Right ventricle myocardium superior (tissue), 1 donor: ENCODE results near the gene CLDN6. TPM values are rescaled to one million over a fixed set of nuclear protein-coding genes. Genes with fewer than 3 reads are reported as not detected.
A peak's percentile ranks its signal among the peaks of the same experiment; 100 is the strongest.

Source experiments
- ATAC-seq: fragments of 200-7000 bp; cut with Tn5 transposase; one replicate; pipeline ENCODE4 v1.9.1; 2020; ENCODE audit warnings: mild to moderate bottlenecking; ENCODE audit not compliant: poor library complexity
- DNase-seq: peaks from one replicate; pipeline ENCODE4 v3.0.0-alpha.2; 2020
- intact Hi-C: fragments of 100-400 bp; cut with DNase I; formaldehyde crosslinking; loops from one replicate; pipeline ENCODE4 v1.11.2; 2022
- total RNA-seq: library from RNA; stranded (reverse); fragmentation: NEBNext Ultra II Directional; extraction: Animal tissue kit (Norgen Biotek cat#: 25700); gene quantifications from one replicate; pipeline ENCODE4 v1.2.1, GENCODE V29; 2021
- donor health status: DM: no; HTN: yes; CAD: no; lungs with severe emphysema.

The CLDN6 gene
- total RNA-seq, 1 donor from 2014 or later, result not detected

GRCh38 chr16:3035289-3035971 is 17.4 kb upstream of the CLDN6 start:
- no peak for ATAC-seq
- intact Hi-C loops, result no loop called here
- no peak for DNase-seq

- no peak for DNase-seq
- intact Hi-C loops, result no loop called here
- no peak for ATAC-seq
These were observed 14.6 kb upstream of the CLDN6 start for GRCh38 chr16:3032624-3033023.

DNA sequence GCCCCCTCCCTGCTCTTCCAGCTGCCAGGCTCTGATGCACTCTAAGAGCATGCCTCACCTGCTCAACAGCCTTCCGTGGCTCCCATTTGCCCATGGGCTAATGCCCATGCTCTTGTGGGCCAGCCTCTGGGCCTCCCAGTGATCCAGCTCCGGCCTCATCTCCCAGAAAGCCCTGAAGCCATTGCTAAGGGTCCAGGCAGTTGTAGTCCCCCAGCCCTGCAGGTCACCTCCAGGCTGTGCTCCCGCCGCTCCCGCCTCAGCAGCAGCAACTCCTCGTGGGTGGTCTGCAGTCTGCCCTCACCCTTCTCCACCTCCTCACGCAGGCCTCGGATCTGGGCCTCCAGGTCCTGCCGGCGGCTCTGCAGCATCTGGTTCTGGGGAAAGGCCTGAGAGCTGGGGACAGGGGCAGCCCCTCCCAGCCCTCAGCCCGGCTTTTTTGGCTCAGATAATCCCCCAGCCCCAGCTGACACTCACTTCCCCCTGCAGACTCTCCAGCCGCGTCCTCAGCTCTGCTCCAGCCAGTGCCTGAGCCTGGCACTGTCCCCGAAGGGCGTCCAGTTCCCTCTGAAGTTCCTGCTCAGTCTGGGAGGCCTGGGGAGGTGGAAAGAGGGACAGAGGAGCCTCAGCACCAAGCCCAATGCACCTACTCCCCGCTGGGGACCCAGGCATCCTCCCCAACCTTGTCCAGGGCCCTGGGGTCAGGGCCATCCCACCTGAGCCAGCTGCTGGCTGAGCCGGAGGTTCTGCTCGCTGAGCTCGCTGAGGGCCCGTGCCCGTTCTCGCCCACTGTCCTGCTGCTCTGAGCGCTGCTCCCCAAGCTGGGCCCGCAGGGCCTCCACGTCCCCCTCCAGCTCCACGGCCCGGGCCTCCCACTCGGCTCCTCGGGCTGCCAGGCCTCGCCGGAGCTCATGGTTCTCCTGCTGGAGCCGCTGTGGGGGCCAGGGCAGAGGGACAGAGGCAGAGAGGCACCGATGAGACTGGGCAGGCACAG is 12.5 kb upstream of the CLDN6 start:
- intact Hi-C loops, result no loop called here
- DNase-seq (no peak), ATAC-seq (no peak)

DNA sequence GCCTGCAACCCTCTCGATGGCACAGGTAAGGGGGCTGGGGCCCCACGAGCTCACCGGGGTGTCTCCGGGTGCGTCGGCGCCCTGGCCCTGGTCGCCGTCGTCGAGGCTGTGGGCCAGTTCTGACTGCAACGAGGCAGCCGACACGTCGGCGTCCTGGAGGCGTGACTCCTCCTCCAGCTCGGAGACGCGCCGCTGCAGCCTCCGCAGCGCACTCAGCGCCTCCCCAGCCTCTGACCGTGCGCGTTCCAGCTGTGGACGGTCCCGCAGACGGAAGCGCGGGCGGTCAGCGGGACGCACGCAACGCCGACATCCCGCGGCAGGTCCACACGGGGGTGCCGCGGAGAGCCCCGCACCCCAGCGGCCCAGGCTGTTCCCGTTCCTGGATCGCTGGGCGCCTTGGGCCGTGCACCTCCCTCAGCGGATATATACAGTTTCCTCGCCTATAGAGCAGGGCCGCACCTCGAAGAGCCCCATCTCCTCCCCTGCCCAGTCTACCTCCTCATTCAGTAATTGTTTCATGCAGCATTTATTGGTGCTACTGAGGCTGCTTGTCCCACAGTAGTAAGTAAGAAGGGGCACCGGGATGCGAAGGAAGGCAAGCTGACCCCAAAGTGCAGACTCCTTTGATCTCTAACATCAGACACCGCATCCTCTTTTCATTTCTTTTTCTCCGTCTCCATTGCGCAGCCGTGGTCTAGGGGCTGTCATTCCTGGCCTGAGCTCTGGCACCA is 11.7 kb upstream of the CLDN6 start:
- DNase-seq (no peak), ATAC-seq (no peak)
- intact Hi-C loops, result no loop called here

DNA sequence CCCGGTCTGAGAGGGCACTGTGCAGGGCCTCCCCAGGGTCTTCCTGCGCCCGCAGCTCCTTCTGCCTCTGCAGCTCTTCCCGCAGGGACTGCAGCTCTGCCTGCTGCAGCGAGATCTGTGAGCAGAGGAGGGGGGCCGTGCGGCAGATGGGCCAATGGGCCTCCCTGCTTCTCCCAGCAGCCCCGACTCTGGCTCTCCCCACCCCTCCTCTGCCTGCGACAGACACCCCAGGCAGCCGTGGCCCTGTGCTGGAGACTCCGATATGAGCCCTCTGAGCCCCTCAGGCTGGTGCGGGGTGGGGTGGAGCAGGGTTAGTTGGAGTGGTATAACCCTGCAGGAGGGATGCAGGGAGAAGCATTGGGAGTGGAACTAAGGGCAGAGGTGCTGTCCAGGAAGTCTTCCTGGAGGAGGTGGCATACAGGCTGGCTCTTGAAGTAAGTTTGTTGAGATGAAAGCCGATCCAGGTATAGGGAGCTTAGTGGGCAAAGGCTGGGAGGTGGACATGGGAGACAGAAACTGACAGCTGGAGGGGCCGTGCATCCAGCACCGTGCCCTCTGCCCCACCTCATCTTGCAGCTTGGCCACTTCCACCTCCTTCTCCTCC is 10.8 kb upstream of the CLDN6 start:
- intact Hi-C loops, result no loop called here
- ATAC-seq, result no peak
- DNase-seq, result no peak

DNA sequence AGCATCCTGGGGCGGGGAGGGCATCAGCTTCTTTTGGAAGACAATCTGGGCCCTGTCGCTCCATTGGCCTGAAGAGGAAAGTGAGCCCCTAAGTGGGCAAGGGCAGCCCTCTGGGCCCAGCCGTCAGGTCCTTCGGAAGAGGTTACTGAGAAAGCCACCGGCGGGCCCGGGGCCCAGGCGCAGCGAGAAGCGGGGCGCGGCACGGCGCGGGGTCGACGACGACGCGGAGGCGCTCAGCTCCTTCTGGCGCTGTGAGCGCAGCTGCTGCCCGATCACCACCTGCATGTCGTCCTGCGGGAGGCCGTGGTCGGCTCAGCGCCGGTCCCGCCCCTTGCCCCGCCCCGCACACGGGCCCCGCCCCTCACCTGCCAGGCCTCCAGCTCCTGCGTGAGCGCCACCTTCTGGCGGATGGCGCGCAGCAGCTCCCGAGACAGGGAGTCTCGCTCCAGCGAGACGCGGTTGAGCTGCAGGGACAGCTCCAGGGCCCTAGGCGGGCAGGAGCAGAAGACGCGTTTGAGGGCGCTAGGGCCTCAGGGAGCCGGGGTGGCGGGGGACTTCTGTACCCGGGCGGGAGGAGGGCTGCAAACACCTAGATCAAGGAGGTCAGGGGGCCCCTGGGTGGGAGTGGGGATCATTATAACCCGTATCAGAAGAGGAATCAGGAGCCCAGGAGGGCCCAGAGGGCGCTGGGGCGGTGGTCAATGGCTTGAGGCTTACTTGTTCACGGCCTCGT is 10.2 kb upstream of the CLDN6 start:
- DNase-seq (peak; percentile 89), ATAC-seq (peak; percentile 58)
- intact Hi-C loops, result no loop called here

- intact Hi-C loops, result no loop called here
- DNase-seq, result no peak
- no peak for ATAC-seq
These were observed 9.5 kb upstream of the CLDN6 start for GRCh38 chr16:3027489-3027795.

GRCh38 chr16:3026609-3027488 is 8.9 kb upstream of the CLDN6 start:
- DNase-seq, result no peak
- intact Hi-C loops, result no loop called here
- ATAC-seq, result no peak

- ATAC-seq (no peak), DNase-seq (no peak)
- intact Hi-C loops, result no loop called here
These were observed 8.0 kb upstream of the CLDN6 start for GRCh38 chr16:3026003-3026378.

GRCh38 chr16:3025032-3026002 is 7.3 kb upstream of the CLDN6 start:
- ATAC-seq, result no peak

GRCh38 chr16:3023669-3024478 is 5.9 kb upstream of the CLDN6 start, which contains the start of the genes HCFC1R1 and THOC6:
Gene HCFC1R1 (minus strand): TSS chr16:3023942. CDS start chr16:3023941, 1 bp downstream.
Gene THOC6 (plus strand): TSS chr16:3024035. CDS start chr16:3024327, 292 bp downstream.
- ATAC-seq (peak; percentile 79), DNase-seq (peak; percentile 99)
- intact Hi-C loops, result no loop called here

More at GRCh38 chr16:3025032-3026002, 7.3 kb upstream of the CLDN6 start:
- intact Hi-C loops, result no loop called here
- DNase-seq, result no peak

- intact Hi-C loops, result no loop called here
- DNase-seq, result no peak
These were observed 5.4 kb upstream of the CLDN6 start for GRCh38 chr16:3023415-3023668.

DNA sequence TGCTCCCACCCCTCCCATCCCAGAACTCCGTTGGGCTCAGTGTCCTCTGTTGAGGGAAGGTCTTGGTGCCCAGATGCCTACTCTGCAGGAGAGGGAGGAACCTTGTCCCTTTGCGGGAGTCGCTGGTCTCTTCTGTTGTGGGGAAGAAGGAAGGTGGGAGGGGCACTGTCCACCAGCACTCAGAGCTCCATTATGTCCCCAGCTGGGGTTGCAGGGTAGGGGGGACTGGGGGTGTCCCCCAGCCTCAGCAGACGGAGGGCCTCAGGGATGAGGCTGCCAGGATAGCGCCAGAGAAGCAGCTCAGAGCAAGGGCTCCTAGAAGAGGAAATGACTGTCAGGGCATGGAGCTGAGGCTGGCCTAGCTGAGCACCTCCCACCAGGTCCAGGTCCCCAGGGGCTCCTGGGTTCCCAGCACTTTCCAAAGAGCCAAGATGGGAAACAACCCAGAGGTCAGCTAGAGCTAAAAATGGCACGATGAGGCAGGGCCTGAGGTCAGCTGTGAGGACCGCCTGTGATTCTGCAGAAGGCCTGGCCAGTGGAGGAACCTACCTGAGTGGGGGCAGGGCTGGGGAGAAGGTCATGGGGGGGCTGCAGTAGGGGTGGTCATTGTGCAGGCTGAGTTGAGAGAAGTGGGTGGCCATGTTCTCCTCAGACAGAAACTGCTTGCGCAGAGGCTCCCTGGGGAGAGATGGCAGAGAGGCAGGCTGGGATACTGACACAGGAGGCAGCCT is 4.9 kb upstream of the CLDN6 start:
- ATAC-seq, result no peak
- no peak for DNase-seq
- intact Hi-C loops, result no loop called here

More at GRCh38 chr16:3023415-3023668, 5.4 kb upstream of the CLDN6 start:
- no peak for ATAC-seq

GRCh38 chr16:3022208-3022683 is 4.3 kb upstream of the CLDN6 start:
- DNase-seq, result peak; percentile 92
- peak; percentile 42 for ATAC-seq
- intact Hi-C loops, result no loop called here
